Measurements from ENCODE around the gene PRDM16. TPM values are rescaled to one million over a fixed set of nuclear protein-coding genes. Genes with fewer than 3 reads are reported as not detected.

Gene PRDM16
- total RNA-seq, 4 donors from 2014 or later, result 15.7 to 54.3 (median 27.6) TPM

DNA sequence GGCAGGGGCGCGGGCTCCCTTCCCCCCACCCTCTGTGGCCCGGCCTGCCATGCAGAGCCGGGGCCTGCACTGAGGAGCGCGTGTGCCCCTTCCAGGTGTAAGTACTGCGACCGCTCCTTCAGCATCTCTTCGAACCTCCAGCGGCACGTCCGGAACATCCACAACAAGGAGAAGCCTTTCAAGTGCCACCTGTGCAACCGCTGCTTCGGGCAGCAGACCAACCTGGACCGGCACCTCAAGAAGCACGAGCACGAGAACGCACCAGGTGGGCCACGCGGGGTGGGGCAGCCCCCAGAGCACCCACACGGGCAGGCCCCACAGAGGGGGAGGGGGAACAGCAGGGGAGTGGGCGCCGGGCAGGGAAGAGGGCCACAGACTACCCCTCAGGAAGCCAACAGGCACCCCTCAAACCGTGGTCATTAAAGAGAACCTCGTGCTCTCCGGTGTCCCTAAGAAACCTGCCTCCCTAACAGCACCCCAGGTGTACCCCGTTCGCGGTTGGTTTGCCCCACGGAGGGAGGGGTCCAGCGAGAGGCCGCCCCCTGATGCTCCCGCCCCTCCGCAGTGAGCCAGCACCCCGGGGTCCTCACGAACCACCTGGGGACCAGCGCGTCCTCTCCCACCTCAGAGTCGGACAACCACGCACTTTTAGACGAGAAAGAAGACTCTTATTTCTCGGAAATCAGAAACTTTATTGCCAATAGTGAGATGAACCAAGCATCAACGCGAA is 356.6 kb downstream of the PRDM16 start:
- H3K36me3 ChIP-seq, result peaks cover 8 to 17% of the 10 kb centered on the region in 2 donors
- intact Hi-C loops (cut with DNase I), result loop anchor here (10.0 kb wide), 1 partner anchor 601 kb away; no protein-coding TSS in a partner anchor

DNA sequence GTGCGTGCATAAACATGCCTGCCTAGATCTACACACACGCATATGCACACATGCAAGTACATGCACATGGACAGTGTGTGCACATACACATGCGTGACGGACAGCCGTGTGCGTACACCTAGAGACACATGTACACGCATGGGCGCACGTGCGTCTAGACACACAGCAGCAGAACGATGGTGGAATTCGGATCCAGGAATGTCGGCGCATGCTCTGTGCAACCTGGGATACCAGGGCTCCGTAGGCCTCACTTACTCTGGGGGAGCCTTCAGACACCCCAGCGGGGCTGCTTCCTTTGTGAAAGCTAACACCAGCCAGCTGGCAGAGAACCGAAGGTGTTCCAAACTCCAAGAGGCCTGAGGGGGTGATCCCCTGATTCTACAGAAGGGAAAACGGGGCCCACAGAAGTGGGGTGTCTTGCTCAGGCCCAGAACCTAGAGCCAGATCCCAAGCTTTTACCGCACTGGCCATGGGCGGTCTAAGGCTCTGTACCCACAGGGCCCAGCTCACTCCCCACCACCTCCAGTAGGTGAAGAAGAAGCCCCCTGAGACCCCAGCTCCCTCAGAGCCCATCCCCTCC is 358.0 kb downstream of the PRDM16 start:
- Histone ChIP-seq H3K27me3 (no peaks in the 10 kb centered on the region), H3K27ac (no peak overlapping the region), H3K36me3 (peaks cover 15 to 24% of the 10 kb centered on the region in 2 donors), H3K9me3 (no peaks in the 10 kb centered on the region), H3K4me3 (replicated peaks in 1 of 3) (no peak overlapping the region), H3K4me1 (peaks cover 0 to 3% of the 10 kb centered on the region in 2 donors)
- TF ChIP-seq, protein P1, sequence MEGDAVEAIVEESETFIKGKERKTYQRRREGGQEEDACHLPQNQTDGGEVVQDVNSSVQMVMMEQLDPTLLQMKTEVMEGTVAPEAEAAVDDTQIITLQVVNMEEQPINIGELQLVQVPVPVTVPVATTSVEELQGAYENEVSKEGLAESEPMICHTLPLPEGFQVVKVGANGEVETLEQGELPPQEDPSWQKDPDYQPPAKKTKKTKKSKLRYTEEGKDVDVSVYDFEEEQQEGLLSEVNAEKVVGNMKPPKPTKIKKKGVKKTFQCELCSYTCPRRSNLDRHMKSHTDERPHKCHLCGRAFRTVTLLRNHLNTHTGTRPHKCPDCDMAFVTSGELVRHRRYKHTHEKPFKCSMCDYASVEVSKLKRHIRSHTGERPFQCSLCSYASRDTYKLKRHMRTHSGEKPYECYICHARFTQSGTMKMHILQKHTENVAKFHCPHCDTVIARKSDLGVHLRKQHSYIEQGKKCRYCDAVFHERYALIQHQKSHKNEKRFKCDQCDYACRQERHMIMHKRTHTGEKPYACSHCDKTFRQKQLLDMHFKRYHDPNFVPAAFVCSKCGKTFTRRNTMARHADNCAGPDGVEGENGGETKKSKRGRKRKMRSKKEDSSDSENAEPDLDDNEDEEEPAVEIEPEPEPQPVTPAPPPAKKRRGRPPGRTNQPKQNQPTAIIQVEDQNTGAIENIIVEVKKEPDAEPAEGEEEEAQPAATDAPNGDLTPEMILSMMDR (IDR thresholded peaks at IDR 0.05), result no peak
- TF ChIP-seq POLR2A (IDR thresholded peaks at IDR 0.05), result no peak
- intact Hi-C loops (cut with DNase I), result loop anchor here (10.0 kb wide), 1 partner anchor 602 kb away; no protein-coding TSS in a partner anchor
- DNase-seq, result no peak
- WGBS, 2 donors, result 93 to 95% methylated on average over 18 to 20 of the region's 20 CpGs

More for the DNA sequence above, 356.6 kb downstream of the PRDM16 start:
- Histone ChIP-seq H3K4me1 (peaks cover 0 to 3% of the 10 kb centered on the region in 2 donors), H3K27me3 (no peaks in the 10 kb centered on the region), H3K4me3 (replicated peaks in 1 of 3) (no peak overlapping the region), H3K27ac (no peak overlapping the region), H3K9me3 (no peaks in the 10 kb centered on the region)
- TF ChIP-seq, protein P1 (IDR thresholded peaks at IDR 0.05), result no peak
- no peak for TF ChIP-seq POLR2A (IDR thresholded peaks at IDR 0.05)
- 93 to 94% methylated on average over 36 to 42 of the region's 44 CpGs for WGBS, 2 donors
- DNase-seq, result no peak

DNA sequence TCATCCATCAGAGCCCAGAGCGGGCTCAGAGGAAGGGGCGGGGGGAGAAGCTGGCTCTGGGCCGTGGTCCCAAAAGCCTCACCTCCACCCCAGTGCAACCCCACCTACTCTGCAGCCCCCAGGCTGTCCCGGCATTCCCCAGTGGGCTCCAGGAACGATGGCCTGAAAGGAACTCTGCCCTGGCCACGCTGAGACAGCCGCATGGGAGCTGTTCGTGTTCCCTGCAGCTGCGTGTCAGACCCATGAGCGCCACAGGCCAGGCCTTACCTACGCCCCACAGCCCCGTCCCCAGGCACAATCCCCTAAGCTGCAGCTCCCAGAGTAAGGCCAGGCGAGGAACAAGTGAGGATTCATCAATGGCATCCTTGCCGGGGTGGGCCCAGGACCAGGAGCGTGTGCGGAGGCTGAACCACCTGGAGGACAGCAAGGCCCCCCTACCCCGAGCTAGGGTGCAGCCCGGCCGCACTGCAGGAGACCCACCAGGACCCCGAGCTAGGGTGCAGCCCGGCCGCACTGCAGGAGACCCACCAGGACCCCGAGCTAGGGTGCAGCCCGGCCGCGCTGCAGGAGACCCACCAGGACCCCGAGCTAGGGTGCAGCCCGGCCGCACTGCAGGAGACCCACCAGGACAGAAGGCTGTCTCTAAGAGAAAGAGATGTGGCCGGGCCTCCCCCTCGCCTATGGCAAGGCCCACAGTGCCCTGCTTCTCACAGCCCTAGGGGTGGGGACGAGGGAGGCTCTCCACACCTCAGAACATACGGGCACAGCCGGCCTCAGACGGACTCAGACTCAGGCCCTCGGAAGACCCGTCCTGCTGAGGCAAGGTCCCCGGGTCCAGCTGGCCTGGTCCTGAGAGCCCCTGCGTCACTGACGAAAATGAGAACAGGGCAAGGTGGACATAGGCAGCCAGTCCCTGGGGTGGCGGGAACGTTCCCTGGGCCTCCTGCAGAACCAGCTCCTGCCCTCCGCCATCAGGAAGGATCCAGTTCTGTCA is 359.0 kb downstream of the PRDM16 start:
- WGBS, 2 donors, result 91 to 97% methylated on average over 18 to 24 of the region's 43 CpGs
- no peaks in the 10 kb centered on the region for H3K9me3 ChIP-seq
- H3K27me3 ChIP-seq, result no peaks in the 10 kb centered on the region
- no peak for TF ChIP-seq POLR2A (IDR thresholded peaks at IDR 0.05)
- TF ChIP-seq, protein P1 (IDR thresholded peaks at IDR 0.05), result no peak
- H3K27ac ChIP-seq, result no peak overlapping the region
- intact Hi-C loops (cut with DNase I), result loop anchor here (10.0 kb wide), 1 partner anchor 603 kb away; no protein-coding TSS in a partner anchor
- peaks cover 15 to 24% of the 10 kb centered on the region in 2 donors for H3K36me3 ChIP-seq
- DNase-seq, result no peak
- H3K4me1 ChIP-seq, result peaks cover 0 to 3% of the 10 kb centered on the region in 2 donors
- no peak overlapping the region for H3K4me3 ChIP-seq (replicated peaks in 1 of 3)

DNA sequence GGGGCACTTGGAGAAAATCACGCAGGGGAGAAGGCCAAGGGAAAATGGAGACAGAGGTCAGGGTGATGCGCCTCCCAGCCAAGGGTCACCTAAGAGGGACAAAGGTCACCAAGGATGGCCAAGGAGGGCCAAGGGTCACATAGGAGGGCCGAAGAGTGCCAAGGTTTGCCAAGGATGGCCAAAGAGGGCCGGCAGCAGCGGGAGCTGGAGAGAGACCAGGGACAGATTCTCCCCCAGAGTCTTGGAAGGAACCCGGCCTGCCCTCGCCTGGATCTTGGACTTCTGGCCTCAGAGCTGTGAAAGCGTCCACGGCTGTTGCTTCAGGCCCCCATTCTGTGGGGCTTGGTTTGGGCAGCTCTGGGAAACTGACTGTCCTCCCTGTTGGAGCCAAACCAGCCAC is 359.9 kb downstream of the PRDM16 start:
- TF ChIP-seq, protein P1 (IDR thresholded peaks at IDR 0.05), result no peak
- no peak for TF ChIP-seq POLR2A (IDR thresholded peaks at IDR 0.05)
- Histone ChIP-seq H3K4me3 (replicated peaks in 1 of 3) (no peak overlapping the region), H3K27me3 (no peaks in the 10 kb centered on the region), H3K9me3 (no peaks in the 10 kb centered on the region), H3K4me1 (peaks cover 0 to 3% of the 10 kb centered on the region in 2 donors), H3K27ac (no peak overlapping the region), H3K36me3 (peaks cover 15 to 24% of the 10 kb centered on the region in 2 donors)
- WGBS, 2 donors, result 91 to 92% methylated on average over 9 of the region's 9 CpGs
- DNase-seq, result no peak
- intact Hi-C loops (cut with DNase I), result loop anchor here (10.0 kb wide), 1 partner anchor 604 kb away; no protein-coding TSS in a partner anchor

All from thyroid gland (tissue), 4 donors.